RWPE1 (cell line): ENCODE data around the gene ATG4C.

Experiments
- CTCF ChIA-PET: fragments of 350-600 bp; sonication (Branson Sonifier 250); formaldehyde crosslinking; extraction: SDS; loops from one replicate; lab custom pipeline; 2021; lab: Yijun Ruan, JAX
- POLR2A ChIA-PET: fragments of 400-600 bp; formaldehyde crosslinking; extraction: SDS; loops from one replicate; lab custom pipeline; 2020; ENCODE audit warnings: antibody characterized with exemption; ENCODE audit not compliant: low non-redundant PET; lab: Yijun Ruan, JAX
- DNase-seq: peaks from one replicate; pipeline ENCODE4 v3.0.0; 2012; ENCODE audit warnings: low spot score
- H3K27ac ChIP-seq: fragments of 450-650 bp; 2 replicates; pipeline ENCODE4 v1.5.1; 2017
- TF ChIP-seq, protein P1 (sequence below): fragments of 450-650 bp; conservative IDR thresholded peaks from 2 replicates; pipeline ENCODE4 v1.5.1; 2017; ENCODE audit warnings: low read depth, mild to moderate bottlenecking

Gene ATG4C

DNA sequence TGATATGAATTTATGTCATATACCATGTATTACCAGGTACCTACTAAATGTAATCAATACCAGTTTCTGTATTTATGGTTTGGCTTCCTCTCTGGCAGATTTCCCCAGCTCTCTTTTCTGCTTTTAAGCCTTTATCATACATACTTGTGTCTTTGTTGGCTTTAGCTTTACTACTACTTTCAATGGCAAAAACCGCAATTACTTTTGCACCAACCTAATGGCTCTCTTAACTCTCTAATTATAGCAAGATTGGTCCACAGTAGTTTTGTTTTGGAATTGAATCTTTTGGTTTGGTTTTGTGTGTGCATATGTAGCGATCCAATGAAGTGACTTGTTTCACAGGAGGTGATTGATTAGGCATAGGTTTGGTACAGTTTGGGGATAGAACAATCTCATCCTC, 93.6 kb downstream of the ATG4C start:
- POLR2A ChIA-PET = no interaction called here
- TF ChIP-seq, protein P1, sequence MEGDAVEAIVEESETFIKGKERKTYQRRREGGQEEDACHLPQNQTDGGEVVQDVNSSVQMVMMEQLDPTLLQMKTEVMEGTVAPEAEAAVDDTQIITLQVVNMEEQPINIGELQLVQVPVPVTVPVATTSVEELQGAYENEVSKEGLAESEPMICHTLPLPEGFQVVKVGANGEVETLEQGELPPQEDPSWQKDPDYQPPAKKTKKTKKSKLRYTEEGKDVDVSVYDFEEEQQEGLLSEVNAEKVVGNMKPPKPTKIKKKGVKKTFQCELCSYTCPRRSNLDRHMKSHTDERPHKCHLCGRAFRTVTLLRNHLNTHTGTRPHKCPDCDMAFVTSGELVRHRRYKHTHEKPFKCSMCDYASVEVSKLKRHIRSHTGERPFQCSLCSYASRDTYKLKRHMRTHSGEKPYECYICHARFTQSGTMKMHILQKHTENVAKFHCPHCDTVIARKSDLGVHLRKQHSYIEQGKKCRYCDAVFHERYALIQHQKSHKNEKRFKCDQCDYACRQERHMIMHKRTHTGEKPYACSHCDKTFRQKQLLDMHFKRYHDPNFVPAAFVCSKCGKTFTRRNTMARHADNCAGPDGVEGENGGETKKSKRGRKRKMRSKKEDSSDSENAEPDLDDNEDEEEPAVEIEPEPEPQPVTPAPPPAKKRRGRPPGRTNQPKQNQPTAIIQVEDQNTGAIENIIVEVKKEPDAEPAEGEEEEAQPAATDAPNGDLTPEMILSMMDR = no peak
- H3K27ac ChIP-seq = no peak overlapping the region
- DNase-seq = no peak
- CTCF ChIA-PET = no interaction called here

GRCh38 chr1:62879962-62880361, 96.0 kb downstream of the ATG4C start:
- ChIA-PET CTCF (no interaction called here), POLR2A (no interaction called here)
- H3K27ac ChIP-seq = no peak overlapping the region
- DNase-seq = no peak
- TF ChIP-seq, protein P1 = no peak

DNA sequence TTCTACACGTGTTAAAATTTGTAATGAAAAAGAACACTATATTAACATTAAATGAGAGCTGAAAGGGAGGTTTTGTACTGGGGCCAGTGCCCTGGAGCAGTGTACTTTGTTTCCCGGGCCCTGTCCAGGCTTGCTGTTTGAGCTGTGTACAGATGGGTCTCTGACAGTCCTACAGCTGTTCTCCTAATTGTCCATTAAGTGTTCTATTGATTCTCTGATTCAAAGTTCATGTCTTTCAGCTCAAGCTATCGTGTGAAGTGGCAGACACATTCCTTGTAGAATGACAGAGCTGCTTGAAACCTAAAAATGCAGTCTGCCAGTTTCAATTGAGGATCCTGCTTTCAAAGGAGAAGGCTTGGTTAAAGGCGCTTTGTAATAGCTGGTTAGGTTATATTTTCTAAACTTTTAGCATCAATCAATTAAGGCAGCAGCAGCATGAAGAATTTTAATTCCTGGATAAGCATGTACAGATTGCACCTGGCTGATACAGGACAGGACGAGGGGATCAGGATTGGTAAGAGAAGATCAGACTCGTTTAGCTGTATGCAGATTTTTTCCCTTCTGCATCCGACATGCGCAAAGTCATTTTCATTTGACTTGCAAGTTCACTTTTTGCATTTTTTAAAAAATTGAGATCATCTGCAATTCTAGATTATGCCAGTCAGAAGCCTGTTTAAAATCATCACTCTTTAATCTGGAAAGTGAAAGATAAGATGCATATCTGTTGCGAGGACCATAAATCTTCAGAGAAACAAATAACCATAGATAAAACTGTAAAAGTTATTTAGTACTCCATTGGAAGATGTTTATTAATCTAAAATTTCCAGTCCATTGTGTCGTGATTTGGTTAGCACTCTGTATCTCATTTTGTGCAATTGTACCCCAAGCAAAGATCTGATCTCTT, 98.5 kb downstream of the ATG4C start:
- DNase-seq = no peak
- no peak overlapping the region for H3K27ac ChIP-seq
- ChIA-PET POLR2A (interaction anchor here (0.7 kb wide), 1 partner anchor 1265 kb away, joined by 3 read pairs; no protein-coding TSS in a partner anchor), CTCF (interaction anchor here (0.7 kb wide), 1 partner anchor 348 kb away, joined by 3 read pairs; no protein-coding TSS in a partner anchor)
- TF ChIP-seq, protein P1 = no peak

GRCh38 chr1:62884156-62884740, 100.3 kb downstream of the ATG4C start:
- DNase-seq = no peak
- ChIA-PET POLR2A (no interaction called here), CTCF (no interaction called here)
- TF ChIP-seq, protein P1 = no peak
- H3K27ac ChIP-seq = no peak overlapping the region

- CTCF ChIA-PET = interaction anchor here (0.6 kb wide), 1 partner anchor 9 kb away, joined by 3 read pairs; no protein-coding TSS in a partner anchor
- POLR2A ChIA-PET = no interaction called here
- TF ChIP-seq, protein P1 = no peak
- no peak overlapping the region for H3K27ac ChIP-seq
- DNase-seq = no peak
Observed at GRCh38 chr1:62887799-62888507, 104.0 kb downstream of the ATG4C start.

DNA sequence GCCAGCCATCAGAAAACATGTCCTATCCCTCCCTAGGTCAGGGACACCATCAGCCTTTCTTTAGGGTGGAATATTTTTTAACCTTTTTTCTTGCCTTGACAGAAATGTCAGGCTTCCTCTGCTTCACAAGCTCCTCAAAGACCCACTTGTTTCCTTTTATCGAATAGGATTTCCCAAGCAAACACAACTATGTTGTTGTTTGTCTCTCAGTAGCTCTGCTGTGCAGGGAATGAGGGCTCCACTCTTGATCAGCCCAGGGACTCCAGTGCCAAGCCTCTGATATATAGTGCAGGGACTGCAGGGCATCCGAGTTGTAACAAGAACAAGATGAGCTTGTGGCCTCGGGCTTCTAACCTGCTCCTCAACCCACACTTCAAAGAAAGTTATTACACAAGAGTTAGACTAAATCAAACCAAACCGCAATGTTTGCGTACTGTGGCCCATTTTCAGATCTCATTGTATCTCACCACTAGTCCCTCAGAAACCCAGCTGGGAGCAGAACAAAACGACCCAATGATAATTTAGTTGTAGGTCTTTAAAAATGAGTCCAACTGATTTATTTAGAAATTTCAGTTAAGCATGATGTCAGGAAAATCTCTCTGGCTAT, 108.1 kb downstream of the ATG4C start:
- ChIA-PET POLR2A (no interaction called here), CTCF (no interaction called here)
- DNase-seq = no peak

More for the DNA sequence above, 108.1 kb downstream of the ATG4C start:
- H3K27ac ChIP-seq = no peak overlapping the region
- TF ChIP-seq, protein P1 = no peak
